Uterus (tissue), 2 donors: ENCODE measurements around the gene SEMA4C.

ENCODE experiments used
- POLR2A ChIP-seq, 2 donors: fragments of 450-650 bp; IDR thresholded peaks; one replicate each; pipeline ENCODE4 v1.6.1; 2016; ENCODE audit warnings: antibody characterized with exemption in 2 of 2, mild to moderate bottlenecking in 1 of 2, moderate library complexity in 1 of 2
- TF ChIP-seq, protein P1 (sequence below), 4 experiments: fragments of 200-600 bp in 2 of 4; fragments of 450-650 bp in 2 of 4; sonication (generic) in 2 of 4; IDR thresholded peaks; one replicate each; pipeline ENCODE4 v1.5.1; 2016 to 2019; ENCODE audit warnings: antibody characterized with exemption in 4 of 4, mild to moderate bottlenecking in 2 of 4, moderate library complexity in 1 of 4

GRCh38 chr2:96887493-96888012, 17.7 kb upstream of the SEMA4C start:
- TF ChIP-seq, protein P1, sequence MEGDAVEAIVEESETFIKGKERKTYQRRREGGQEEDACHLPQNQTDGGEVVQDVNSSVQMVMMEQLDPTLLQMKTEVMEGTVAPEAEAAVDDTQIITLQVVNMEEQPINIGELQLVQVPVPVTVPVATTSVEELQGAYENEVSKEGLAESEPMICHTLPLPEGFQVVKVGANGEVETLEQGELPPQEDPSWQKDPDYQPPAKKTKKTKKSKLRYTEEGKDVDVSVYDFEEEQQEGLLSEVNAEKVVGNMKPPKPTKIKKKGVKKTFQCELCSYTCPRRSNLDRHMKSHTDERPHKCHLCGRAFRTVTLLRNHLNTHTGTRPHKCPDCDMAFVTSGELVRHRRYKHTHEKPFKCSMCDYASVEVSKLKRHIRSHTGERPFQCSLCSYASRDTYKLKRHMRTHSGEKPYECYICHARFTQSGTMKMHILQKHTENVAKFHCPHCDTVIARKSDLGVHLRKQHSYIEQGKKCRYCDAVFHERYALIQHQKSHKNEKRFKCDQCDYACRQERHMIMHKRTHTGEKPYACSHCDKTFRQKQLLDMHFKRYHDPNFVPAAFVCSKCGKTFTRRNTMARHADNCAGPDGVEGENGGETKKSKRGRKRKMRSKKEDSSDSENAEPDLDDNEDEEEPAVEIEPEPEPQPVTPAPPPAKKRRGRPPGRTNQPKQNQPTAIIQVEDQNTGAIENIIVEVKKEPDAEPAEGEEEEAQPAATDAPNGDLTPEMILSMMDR (IDR thresholded peaks at IDR 0.05): no peak
- TF ChIP-seq POLR2A (IDR thresholded peaks at IDR 0.05): no peak
